Measurements from ENCODE around the gene CDS1.

DNA sequence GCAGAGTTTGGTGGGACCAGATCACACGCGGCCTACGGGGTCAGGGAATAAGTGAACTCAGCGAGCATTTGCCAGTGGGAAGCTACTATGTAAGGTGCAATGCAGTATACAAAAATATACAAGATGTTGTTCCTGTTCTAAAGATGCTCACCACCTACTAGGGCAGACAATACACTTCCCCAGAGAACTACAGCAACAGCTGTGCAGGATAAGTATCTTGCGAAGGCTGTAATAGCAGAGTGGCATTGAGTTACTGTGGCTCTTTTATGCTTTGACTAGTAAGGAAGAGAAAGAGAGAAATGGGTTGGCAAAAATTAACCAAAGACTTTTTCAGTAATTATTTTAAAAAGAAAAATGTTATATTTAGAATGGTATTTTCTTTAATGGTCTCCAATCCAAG, 61.2 kb downstream of the CDS1 start:
- TF ChIP-seq, protein P1, sequence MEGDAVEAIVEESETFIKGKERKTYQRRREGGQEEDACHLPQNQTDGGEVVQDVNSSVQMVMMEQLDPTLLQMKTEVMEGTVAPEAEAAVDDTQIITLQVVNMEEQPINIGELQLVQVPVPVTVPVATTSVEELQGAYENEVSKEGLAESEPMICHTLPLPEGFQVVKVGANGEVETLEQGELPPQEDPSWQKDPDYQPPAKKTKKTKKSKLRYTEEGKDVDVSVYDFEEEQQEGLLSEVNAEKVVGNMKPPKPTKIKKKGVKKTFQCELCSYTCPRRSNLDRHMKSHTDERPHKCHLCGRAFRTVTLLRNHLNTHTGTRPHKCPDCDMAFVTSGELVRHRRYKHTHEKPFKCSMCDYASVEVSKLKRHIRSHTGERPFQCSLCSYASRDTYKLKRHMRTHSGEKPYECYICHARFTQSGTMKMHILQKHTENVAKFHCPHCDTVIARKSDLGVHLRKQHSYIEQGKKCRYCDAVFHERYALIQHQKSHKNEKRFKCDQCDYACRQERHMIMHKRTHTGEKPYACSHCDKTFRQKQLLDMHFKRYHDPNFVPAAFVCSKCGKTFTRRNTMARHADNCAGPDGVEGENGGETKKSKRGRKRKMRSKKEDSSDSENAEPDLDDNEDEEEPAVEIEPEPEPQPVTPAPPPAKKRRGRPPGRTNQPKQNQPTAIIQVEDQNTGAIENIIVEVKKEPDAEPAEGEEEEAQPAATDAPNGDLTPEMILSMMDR (IDR thresholded peaks at IDR 0.05), result no peak
- TF ChIP-seq POLR2A (IDR thresholded peaks at IDR 0.05), result no peak

Data from uterus (tissue), 2 donors.